Astrocyte (in vitro differentiated cells and primary cell): ENCODE measurements around the gene MMEL1. TPM values are rescaled to one million over a fixed set of nuclear protein-coding genes. Genes with fewer than 3 reads are reported as not detected.
"Not testable (repeated sequence)": the region's sequence is repeated elsewhere in the genome, so short reads cannot be mapped to it uniquely, and the experiment has no call there.

Experiments used
- DNase-seq: peaks from one replicate; pipeline ENCODE4 v3.0.0-alpha.2; 2010; ENCODE audit warnings: low read depth
- FAIRE-seq: peaks from 2 replicates; lab custom pipeline; 2011; peaks lifted over from hg19 to GRCh38; lab: Jason Lieb, UNC
- H2AFZ ChIP-seq: 2 replicates; pipeline ENCODE4 v1.6.0; 2012; ENCODE audit warnings: low read depth, low read length, inconsistent platforms
- H3K27ac ChIP-seq: 2 replicates; pipeline ENCODE4 v1.5.1; 2011; ENCODE audit warnings: low read depth, low read length, inconsistent platforms
- H3K27me3 ChIP-seq: 2 replicates; pipeline ENCODE4 v1.6.0; 2011; ENCODE audit warnings: low read length, inconsistent platforms; ENCODE audit not compliant: insufficient read depth
- H3K36me3 ChIP-seq: 2 replicates; pipeline ENCODE4 v1.5.1; 2011; ENCODE audit warnings: low read length, inconsistent platforms; ENCODE audit not compliant: insufficient read depth
- H3K4me1 ChIP-seq: 2 replicates; pipeline ENCODE4 v1.5.1; 2011; ENCODE audit warnings: low read length, inconsistent platforms; ENCODE audit not compliant: insufficient read depth
- H3K4me2 ChIP-seq: 2 replicates; pipeline ENCODE4 v1.6.0; 2012; ENCODE audit warnings: low read length, inconsistent platforms
- H3K4me3 ChIP-seq: 2 replicates; pipeline ENCODE4 v1.5.1; 2011; ENCODE audit warnings: low read depth, mild to moderate bottlenecking, low read length, inconsistent platforms; ENCODE audit not compliant: insufficient read depth
- H3K79me2 ChIP-seq: 2 replicates; pipeline ENCODE4 v1.6.0; 2012; ENCODE audit warnings: mild to moderate bottlenecking, low read length, inconsistent platforms; ENCODE audit not compliant: insufficient read depth
- H3K9ac ChIP-seq: 2 replicates; pipeline ENCODE4 v1.6.0; 2012; ENCODE audit warnings: mild to moderate bottlenecking, low read length, inconsistent platforms
- H3K9me3 ChIP-seq: 2 replicates; pipeline ENCODE4 v1.5.1; 2012; ENCODE audit warnings: low read depth, mild to moderate bottlenecking, low read length, inconsistent platforms; ENCODE audit not compliant: insufficient read depth
- H4K20me1 ChIP-seq: 2 replicates; pipeline ENCODE4 v1.6.0; 2012; ENCODE audit warnings: low read length, inconsistent platforms; ENCODE audit not compliant: insufficient read depth
- H3K27ac Mint-ChIP-seq: one replicate; pipeline ENCODE4 v1.8.0; 2021; ENCODE audit warnings: mild to moderate bottlenecking, mixed read lengths; ENCODE audit not compliant: unreplicated experiment
- H3K27me3 Mint-ChIP-seq: one replicate; pipeline ENCODE4 v1.8.0; 2021; ENCODE audit warnings: low read depth, mixed read lengths; ENCODE audit not compliant: unreplicated experiment
- H3K36me3 Mint-ChIP-seq: one replicate; pipeline ENCODE4 v1.8.0; 2021; ENCODE audit warnings: low read depth, mixed read lengths; ENCODE audit not compliant: unreplicated experiment
- H3K4me1 Mint-ChIP-seq: one replicate; pipeline ENCODE4 v1.8.0; 2021; ENCODE audit warnings: low read depth, mixed read lengths; ENCODE audit not compliant: unreplicated experiment
- H3K4me3 Mint-ChIP-seq: one replicate; pipeline ENCODE4 v1.8.0; 2021; ENCODE audit warnings: mild to moderate bottlenecking, moderate library complexity, mixed read lengths; ENCODE audit not compliant: unreplicated experiment
- H3K9me3 Mint-ChIP-seq: one replicate; pipeline ENCODE4 v1.8.0; 2021; ENCODE audit warnings: mild to moderate bottlenecking, mixed read lengths; ENCODE audit not compliant: unreplicated experiment
- CTCF ChIP-seq: IDR thresholded peaks from 2 replicates; pipeline ENCODE4 v1.5.1; 2011; ENCODE audit warnings: low read depth, mild to moderate bottlenecking, inconsistent platforms, low read length, moderate library complexity; ENCODE audit not compliant: insufficient read depth
- EZH2 ChIP-seq: IDR thresholded peaks from 2 replicates; pipeline ENCODE4 v1.6.1; 2012; ENCODE audit warnings: mild to moderate bottlenecking, low read length, inconsistent platforms; ENCODE audit not compliant: insufficient read depth
- total RNA-seq: library from RNA; stranded (reverse); gene quantifications from 2 replicates; pipeline ENCODE4 v1.2.1, GENCODE V29; 2021

Gene MMEL1
- total RNA-seq, 1 donor from 2014 or later, result not detected

DNA sequence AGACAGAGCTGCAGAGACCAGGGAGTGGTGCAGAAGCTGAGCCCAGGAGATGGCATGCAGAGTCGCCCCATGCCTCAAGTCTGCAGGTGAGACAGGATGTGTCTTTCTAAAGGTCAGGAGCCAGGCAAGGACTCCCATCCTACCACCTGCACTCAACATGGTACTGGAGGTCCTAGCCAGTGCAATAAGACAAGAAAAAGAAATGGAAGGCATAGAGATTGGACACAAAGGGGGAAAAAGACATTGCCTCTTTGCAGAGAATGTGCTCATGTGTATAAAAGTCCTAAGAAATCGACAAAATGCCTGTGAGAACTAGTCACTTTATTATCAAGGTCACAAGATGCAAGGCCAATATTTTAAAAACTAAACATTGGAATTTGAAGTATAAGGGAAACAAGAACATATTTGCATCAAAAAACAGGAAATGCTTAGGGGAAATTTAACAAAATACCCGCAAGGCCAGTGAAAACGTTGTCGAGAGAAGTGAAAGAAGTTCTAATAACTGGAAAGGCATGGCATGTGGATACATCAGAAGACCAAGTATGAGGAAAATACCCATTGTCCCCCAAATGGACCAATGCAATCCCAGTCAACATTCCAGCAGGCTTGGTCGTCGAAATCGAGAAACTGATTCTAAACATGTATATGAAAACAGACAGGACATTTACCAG lies 59.4 kb downstream of the MMEL1 start:
- H3K9me3 ChIP-seq, result no peaks in the 10 kb centered on the region
- Mint-ChIP-seq H3K27ac (no peak overlapping the region), H3K9me3 (peaks cover 4% of the 10 kb centered on the region), H3K4me3 (no peak overlapping the region), H3K4me1 (peaks cover 2% of the 10 kb centered on the region), H3K27me3 (peaks cover 31% of the 10 kb centered on the region), H3K36me3 (no peaks in the 10 kb centered on the region)
- DNase-seq, result no peak
- no peak overlapping the region for H3K4me3 ChIP-seq
- no peaks in the 10 kb centered on the region for H3K36me3 ChIP-seq
- H3K27me3 ChIP-seq, result no peaks in the 10 kb centered on the region
- H3K9ac ChIP-seq, result no peak overlapping the region
- peaks cover 3% of the 10 kb centered on the region for H3K4me1 ChIP-seq
- H3K27ac ChIP-seq, result no peak overlapping the region
- no peaks in the 10 kb centered on the region for H3K79me2 ChIP-seq
- H2AFZ ChIP-seq, result no peak overlapping the region
- FAIRE-seq, result no peak
- H4K20me1 ChIP-seq, result no peaks in the 10 kb centered on the region
- TF ChIP-seq CTCF (no peak), EZH2 (no peak)
- H3K4me2 ChIP-seq, result no peak overlapping the region

- Histone ChIP-seq H3K9ac (no peak overlapping the region), H3K4me2 (no peak overlapping the region), H3K9me3 (no peaks in the 10 kb centered on the region), H3K4me3 (no peak overlapping the region), H3K4me1 (no peaks in the 10 kb centered on the region), H3K36me3 (no peaks in the 10 kb centered on the region), H3K27ac (no peak overlapping the region), H4K20me1 (no peaks in the 10 kb centered on the region), H2AFZ (no peak overlapping the region), H3K79me2 (no peaks in the 10 kb centered on the region), H3K27me3 (no peaks in the 10 kb centered on the region)
- H3K27me3 Mint-ChIP-seq, result peaks cover 31% of the 10 kb centered on the region
- no peak overlapping the region for H3K4me3 Mint-ChIP-seq
- H3K9me3 Mint-ChIP-seq, result peaks cover 4% of the 10 kb centered on the region
- H3K27ac Mint-ChIP-seq, result no peak overlapping the region
- FAIRE-seq (no peak), DNase-seq (no peak)
- no peaks in the 10 kb centered on the region for H3K4me1 Mint-ChIP-seq
- H3K36me3 Mint-ChIP-seq, result no peaks in the 10 kb centered on the region
- no peak for TF ChIP-seq CTCF
- TF ChIP-seq EZH2, result no peak
Observed at GRCh38 chr1:2571348-2571747, 61.5 kb downstream of the MMEL1 start.

DNA sequence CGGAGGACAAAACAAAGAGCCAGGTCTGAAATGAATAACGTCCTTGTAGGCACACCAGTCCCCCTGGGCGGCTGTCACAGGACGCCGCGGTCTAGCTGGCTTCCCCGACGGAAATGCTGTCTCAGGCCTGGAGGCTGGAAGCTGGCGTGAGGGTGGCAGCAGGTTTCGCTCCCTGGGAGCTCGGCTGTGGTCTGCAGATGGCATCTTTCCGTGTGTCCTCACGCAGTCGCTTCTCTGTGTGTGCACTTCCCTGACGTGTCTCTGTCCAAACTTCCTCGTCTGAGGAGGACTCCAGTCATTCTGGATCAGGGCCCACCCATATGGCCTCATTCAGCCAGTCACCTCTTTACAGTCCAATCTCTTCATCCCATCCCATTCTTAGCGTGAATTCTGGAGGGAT lies 62.5 kb downstream of the MMEL1 start:
- Mint-ChIP-seq H3K27me3 (peaks cover 31% of the 10 kb centered on the region), H3K4me3 (no peak overlapping the region), H3K4me1 (peaks cover 5% of the 10 kb centered on the region), H3K36me3 (no peaks in the 10 kb centered on the region), H3K27ac (no peak overlapping the region), H3K9me3 (peaks cover 4% of the 10 kb centered on the region)
- no peak overlapping the region for H3K9ac ChIP-seq
- H3K36me3 ChIP-seq, result no peaks in the 10 kb centered on the region
- TF ChIP-seq CTCF, result no peak
- TF ChIP-seq EZH2, result no peak
- H3K9me3 ChIP-seq, result no peaks in the 10 kb centered on the region
- H3K27me3 ChIP-seq, result no peaks in the 10 kb centered on the region
- H3K79me2 ChIP-seq, result no peaks in the 10 kb centered on the region
- H3K27ac ChIP-seq, result no peak overlapping the region
- DNase-seq, result no peak
- H3K4me2 ChIP-seq, result no peak overlapping the region
- H2AFZ ChIP-seq, result no peak overlapping the region
- H3K4me1 ChIP-seq, result no peaks in the 10 kb centered on the region
- no peak for FAIRE-seq
- no peaks in the 10 kb centered on the region for H4K20me1 ChIP-seq
- H3K4me3 ChIP-seq, result no peak overlapping the region

- H3K27me3 ChIP-seq, H3K4me3 ChIP-seq, H3K27ac ChIP-seq, H3K9me3 Mint-ChIP-seq, H3K27ac Mint-ChIP-seq, H3K9ac ChIP-seq, H3K4me3 Mint-ChIP-seq, H3K9me3 ChIP-seq, H3K4me1 ChIP-seq, H3K36me3 Mint-ChIP-seq, H3K79me2 ChIP-seq, H3K36me3 ChIP-seq, H3K4me1 Mint-ChIP-seq, DNase-seq, H4K20me1 ChIP-seq, H2AFZ ChIP-seq, H3K4me2 ChIP-seq, FAIRE-seq: not testable (repeated sequence)
- H3K27me3 Mint-ChIP-seq, result peaks cover 33% of the 10 kb centered on the region
Observed at GRCh38 chr1:2569703-2570102, 63.1 kb downstream of the MMEL1 start.
